Fibroblast of peridontal ligament (primary cell): Measurements from ENCODE around the gene FCAMR.
A peak's percentile ranks its signal among the peaks of the same experiment; 100 is the strongest.

Source experiments
- DNase-seq: peaks from one replicate; pipeline ENCODE4 v3.0.0-alpha.2; 2010; ENCODE audit errors: extremely low read depth

FCAMR gene

GRCh38 chr1:206957639-206958038 is 12.6 kb downstream of the FCAMR start:
- DNase-seq: no peak

- DNase-seq: peak; percentile 5
These were observed 14.5 kb downstream of the FCAMR start for GRCh38 chr1:206955476-206956451.

- DNase-seq: no peak
These were observed 15.6 kb downstream of the FCAMR start for GRCh38 chr1:206954459-206955342.

GRCh38 chr1:206953626-206954025 is 16.6 kb downstream of the FCAMR start:
- DNase-seq: no peak

- no peak for DNase-seq
These were observed 17.1 kb downstream of the FCAMR start for GRCh38 chr1:206953126-206953525.

GRCh38 chr1:206952171-206952570 is 18.1 kb downstream of the FCAMR start:
- DNase-seq: no peak

- DNase-seq: no peak
These were observed 18.8 kb downstream of the FCAMR start for GRCh38 chr1:206951318-206952100.

- no peak for DNase-seq
These were observed 20.6 kb downstream of the FCAMR start for GRCh38 chr1:206949641-206950040.

GRCh38 chr1:206949208-206949607 is 21.1 kb downstream of the FCAMR start:
- no peak for DNase-seq

- DNase-seq: no peak
These were observed 23.0 kb downstream of the FCAMR start for GRCh38 chr1:206947255-206947654.

- DNase-seq: no peak
These were observed 24.0 kb downstream of the FCAMR start, which contains the start of gene PIGR for GRCh38 chr1:206946261-206946660. Gene PIGR (minus strand): TSS chr1:206946466. CDS start chr1:206940531, 5,935 bp downstream.

- no peak for DNase-seq
These were observed 24.5 kb downstream of the FCAMR start for GRCh38 chr1:206945779-206946178.

GRCh38 chr1:206944703-206945102 is 25.6 kb downstream of the FCAMR start:
- no peak for DNase-seq

GRCh38 chr1:206941766-206942418 is 28.4 kb downstream of the FCAMR start:
- DNase-seq: no peak

- DNase-seq: no peak
These were observed 29.7 kb downstream of the FCAMR start for GRCh38 chr1:206940588-206940936.

GRCh38 chr1:206939841-206940587 is 30.2 kb downstream of the FCAMR start:
- DNase-seq: no peak

GRCh38 chr1:206939131-206939530 is 31.1 kb downstream of the FCAMR start:
- DNase-seq: no peak

GRCh38 chr1:206937425-206937824 is 32.8 kb downstream of the FCAMR start:
- DNase-seq: no peak

GRCh38 chr1:206935491-206936067 is 34.7 kb downstream of the FCAMR start:
- no peak for DNase-seq

GRCh38 chr1:206933333-206933945 is 36.8 kb downstream of the FCAMR start:
- no peak for DNase-seq
